Mammary epithelial cell (primary cell): ENCODE results near the gene NOD1.

Source experiments
- EZH2 ChIP-seq: IDR thresholded peaks from 2 replicates; pipeline ENCODE4 v1.6.1; 2012; ENCODE audit warnings: low read length, inconsistent platforms, borderline replicate concordance
- TF ChIP-seq, protein P1 (sequence below), 2 donors: IDR thresholded peaks in 1 of 2; conservative IDR thresholded peaks in 1 of 2; 2 replicates each; pipeline ENCODE4 v1.5.1; 2011 to 2012; ENCODE audit warnings: inconsistent platforms in 2 of 2, low read length in 2 of 2, mild to moderate bottlenecking in 2 of 2, control low read depth in 1 of 2, low read depth in 1 of 2; ENCODE audit not compliant: insufficient read depth in 1 of 2; ENCODE audit errors: extremely low read depth in 1 of 2

DNA sequence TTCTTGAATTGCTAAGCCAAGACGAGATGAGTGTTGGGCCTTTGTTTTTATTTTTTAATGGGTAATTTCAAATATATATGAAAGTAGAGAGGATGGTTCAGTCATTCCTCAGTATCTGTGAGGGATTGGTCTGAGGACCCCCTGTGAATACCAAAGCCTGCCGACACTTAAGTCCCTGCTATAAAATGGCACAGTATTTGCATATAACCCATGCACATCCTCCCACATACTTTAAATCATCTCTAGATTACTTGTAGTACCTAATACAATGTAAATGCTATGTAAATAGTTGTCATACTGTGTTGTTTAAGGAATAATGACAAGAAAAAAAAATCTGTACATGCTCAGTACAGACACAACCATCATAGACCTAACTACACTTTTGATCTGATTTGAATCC lies 73.4 kb downstream of the NOD1 start:
- TF ChIP-seq, protein P1, sequence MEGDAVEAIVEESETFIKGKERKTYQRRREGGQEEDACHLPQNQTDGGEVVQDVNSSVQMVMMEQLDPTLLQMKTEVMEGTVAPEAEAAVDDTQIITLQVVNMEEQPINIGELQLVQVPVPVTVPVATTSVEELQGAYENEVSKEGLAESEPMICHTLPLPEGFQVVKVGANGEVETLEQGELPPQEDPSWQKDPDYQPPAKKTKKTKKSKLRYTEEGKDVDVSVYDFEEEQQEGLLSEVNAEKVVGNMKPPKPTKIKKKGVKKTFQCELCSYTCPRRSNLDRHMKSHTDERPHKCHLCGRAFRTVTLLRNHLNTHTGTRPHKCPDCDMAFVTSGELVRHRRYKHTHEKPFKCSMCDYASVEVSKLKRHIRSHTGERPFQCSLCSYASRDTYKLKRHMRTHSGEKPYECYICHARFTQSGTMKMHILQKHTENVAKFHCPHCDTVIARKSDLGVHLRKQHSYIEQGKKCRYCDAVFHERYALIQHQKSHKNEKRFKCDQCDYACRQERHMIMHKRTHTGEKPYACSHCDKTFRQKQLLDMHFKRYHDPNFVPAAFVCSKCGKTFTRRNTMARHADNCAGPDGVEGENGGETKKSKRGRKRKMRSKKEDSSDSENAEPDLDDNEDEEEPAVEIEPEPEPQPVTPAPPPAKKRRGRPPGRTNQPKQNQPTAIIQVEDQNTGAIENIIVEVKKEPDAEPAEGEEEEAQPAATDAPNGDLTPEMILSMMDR (conservative IDR thresholded peaks at IDR 0.05 in 1 of 2, IDR thresholded peaks at IDR 0.05 in 1 of 2; ENCODE audit: extremely low read depth in 1 of 2, insufficient read depth in 1 of 2, low read depth in 1 of 2, low read length in 2 of 2), result no peak
- TF ChIP-seq EZH2, result no peak
